ENCODE measurements around the gene MX2. TPM values are rescaled to one million over a fixed set of nuclear protein-coding genes. Genes with fewer than 3 reads are reported as not detected.

MX2 gene
- total and polyA plus RNA-seq, 2 of the 8 experiments (the other 6 are each of a cell fraction or from before 2014, with no cell fraction given), result 3.1 to 8.9 TPM

DNA sequence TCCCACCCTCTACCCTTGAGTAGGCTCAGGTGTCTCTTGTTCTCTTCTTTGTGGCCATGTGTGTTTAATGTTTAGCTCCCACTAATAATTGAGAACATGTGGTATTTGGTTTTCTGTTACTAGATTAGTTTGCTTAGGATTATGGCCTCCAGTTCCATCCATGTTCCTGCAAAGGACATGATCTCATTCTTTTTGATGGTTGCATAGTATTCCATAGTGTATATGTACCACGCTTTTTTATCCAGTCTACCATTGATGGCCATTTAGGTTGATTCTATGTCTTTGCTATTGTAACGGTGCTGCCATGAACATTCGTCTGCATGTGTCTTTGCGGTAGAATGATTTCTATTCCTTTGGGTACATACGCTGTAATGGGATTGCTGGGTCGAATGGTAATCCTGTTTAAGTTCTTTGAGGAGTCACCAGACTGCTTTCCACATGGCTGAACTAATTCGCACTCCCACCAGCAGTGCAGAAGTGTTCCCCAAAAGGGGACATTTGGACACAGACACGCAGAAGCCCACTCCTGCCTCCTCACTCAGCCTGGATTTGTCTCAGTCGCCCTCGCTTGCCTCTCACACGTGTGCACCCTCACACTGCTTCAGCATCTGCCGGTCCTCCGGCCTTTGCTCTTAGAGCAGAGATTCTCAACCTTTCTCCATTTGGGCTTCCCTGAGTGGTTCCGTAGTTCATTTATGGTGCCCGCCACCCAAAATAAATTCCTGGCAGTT lies 3.7 kb downstream of the MX2 start (continued):
- TF ChIP-seq, protein P1, sequence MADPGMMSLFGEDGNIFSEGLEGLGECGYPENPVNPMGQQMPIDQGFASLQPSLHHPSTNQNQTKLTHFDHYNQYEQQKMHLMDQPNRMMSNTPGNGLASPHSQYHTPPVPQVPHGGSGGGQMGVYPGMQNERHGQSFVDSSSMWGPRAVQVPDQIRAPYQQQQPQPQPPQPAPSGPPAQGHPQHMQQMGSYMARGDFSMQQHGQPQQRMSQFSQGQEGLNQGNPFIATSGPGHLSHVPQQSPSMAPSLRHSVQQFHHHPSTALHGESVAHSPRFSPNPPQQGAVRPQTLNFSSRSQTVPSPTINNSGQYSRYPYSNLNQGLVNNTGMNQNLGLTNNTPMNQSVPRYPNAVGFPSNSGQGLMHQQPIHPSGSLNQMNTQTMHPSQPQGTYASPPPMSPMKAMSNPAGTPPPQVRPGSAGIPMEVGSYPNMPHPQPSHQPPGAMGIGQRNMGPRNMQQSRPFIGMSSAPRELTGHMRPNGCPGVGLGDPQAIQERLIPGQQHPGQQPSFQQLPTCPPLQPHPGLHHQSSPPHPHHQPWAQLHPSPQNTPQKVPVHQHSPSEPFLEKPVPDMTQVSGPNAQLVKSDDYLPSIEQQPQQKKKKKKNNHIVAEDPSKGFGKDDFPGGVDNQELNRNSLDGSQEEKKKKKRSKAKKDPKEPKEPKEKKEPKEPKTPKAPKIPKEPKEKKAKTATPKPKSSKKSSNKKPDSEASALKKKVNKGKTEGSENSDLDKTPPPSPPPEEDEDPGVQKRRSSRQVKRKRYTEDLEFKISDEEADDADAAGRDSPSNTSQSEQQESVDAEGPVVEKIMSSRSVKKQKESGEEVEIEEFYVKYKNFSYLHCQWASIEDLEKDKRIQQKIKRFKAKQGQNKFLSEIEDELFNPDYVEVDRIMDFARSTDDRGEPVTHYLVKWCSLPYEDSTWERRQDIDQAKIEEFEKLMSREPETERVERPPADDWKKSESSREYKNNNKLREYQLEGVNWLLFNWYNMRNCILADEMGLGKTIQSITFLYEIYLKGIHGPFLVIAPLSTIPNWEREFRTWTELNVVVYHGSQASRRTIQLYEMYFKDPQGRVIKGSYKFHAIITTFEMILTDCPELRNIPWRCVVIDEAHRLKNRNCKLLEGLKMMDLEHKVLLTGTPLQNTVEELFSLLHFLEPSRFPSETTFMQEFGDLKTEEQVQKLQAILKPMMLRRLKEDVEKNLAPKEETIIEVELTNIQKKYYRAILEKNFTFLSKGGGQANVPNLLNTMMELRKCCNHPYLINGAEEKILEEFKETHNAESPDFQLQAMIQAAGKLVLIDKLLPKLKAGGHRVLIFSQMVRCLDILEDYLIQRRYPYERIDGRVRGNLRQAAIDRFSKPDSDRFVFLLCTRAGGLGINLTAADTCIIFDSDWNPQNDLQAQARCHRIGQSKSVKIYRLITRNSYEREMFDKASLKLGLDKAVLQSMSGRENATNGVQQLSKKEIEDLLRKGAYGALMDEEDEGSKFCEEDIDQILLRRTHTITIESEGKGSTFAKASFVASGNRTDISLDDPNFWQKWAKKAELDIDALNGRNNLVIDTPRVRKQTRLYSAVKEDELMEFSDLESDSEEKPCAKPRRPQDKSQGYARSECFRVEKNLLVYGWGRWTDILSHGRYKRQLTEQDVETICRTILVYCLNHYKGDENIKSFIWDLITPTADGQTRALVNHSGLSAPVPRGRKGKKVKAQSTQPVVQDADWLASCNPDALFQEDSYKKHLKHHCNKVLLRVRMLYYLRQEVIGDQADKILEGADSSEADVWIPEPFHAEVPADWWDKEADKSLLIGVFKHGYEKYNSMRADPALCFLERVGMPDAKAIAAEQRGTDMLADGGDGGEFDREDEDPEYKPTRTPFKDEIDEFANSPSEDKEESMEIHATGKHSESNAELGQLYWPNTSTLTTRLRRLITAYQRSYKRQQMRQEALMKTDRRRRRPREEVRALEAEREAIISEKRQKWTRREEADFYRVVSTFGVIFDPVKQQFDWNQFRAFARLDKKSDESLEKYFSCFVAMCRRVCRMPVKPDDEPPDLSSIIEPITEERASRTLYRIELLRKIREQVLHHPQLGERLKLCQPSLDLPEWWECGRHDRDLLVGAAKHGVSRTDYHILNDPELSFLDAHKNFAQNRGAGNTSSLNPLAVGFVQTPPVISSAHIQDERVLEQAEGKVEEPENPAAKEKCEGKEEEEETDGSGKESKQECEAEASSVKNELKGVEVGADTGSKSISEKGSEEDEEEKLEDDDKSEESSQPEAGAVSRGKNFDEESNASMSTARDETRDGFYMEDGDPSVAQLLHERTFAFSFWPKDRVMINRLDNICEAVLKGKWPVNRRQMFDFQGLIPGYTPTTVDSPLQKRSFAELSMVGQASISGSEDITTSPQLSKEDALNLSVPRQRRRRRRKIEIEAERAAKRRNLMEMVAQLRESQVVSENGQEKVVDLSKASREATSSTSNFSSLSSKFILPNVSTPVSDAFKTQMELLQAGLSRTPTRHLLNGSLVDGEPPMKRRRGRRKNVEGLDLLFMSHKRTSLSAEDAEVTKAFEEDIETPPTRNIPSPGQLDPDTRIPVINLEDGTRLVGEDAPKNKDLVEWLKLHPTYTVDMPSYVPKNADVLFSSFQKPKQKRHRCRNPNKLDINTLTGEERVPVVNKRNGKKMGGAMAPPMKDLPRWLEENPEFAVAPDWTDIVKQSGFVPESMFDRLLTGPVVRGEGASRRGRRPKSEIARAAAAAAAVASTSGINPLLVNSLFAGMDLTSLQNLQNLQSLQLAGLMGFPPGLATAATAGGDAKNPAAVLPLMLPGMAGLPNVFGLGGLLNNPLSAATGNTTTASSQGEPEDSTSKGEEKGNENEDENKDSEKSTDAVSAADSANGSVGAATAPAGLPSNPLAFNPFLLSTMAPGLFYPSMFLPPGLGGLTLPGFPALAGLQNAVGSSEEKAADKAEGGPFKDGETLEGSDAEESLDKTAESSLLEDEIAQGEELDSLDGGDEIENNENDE (IDR thresholded peaks at IDR 0.05; ENCODE audit: insufficient replicate concordance, low read length), result no peak
- TF ChIP-seq EZH2 (IDR thresholded peaks at IDR 0.05; ENCODE audit: low read depth, low read length, severe bottlenecking) (no peak), POLR2AphosphoS5 (IDR thresholded peaks at IDR 0.05; ENCODE audit: low read depth, low read length) (no peak), RAD21 (IDR thresholded peaks at IDR 0.05 in 1 of 2, conservative IDR thresholded peaks at IDR 0.05 in 1 of 2; ENCODE audit: low read depth in 2 of 2, low read length in 2 of 2) (no peak)
